Fibroblast of the conjunctiva (primary cell): Measurements from ENCODE around the gene CALHM4.
"Not testable (repeated sequence)": the region's sequence is repeated elsewhere in the genome, so short reads cannot be mapped to it uniquely, and the experiment has no call there.

Experiments
- DNase-seq: peaks from one replicate; pipeline ENCODE4 v3.0.0-alpha.2; 2010; ENCODE audit warnings: low read depth

Gene CALHM4

GRCh38 chr6:116577486-116577885 lies 23.9 kb downstream of the CALHM4 start:
- DNase-seq = no peak

GRCh38 chr6:116578335-116578734 lies 24.8 kb downstream of the CALHM4 start:
- no peak for DNase-seq

- no peak for DNase-seq
Observed at GRCh38 chr6:116579143-116579542, 25.6 kb downstream of the CALHM4 start.

- DNase-seq = no peak
Observed at GRCh38 chr6:116580198-116580597, 26.6 kb downstream of the CALHM4 start.

- DNase-seq = no peak
Observed at GRCh38 chr6:116586276-116586675, 32.7 kb downstream of the CALHM4 start.

- no peak for DNase-seq
Observed at GRCh38 chr6:116586738-116587137, 33.2 kb downstream of the CALHM4 start.

GRCh38 chr6:116595247-116595646 lies 41.7 kb downstream of the CALHM4 start:
- no peak for DNase-seq

GRCh38 chr6:116596815-116597214 lies 43.3 kb downstream of the CALHM4 start:
- DNase-seq = no peak

GRCh38 chr6:116603916-116604315 lies 50.4 kb downstream of the CALHM4 start:
- DNase-seq = not testable (repeated sequence)

GRCh38 chr6:116604868-116605267 lies 51.3 kb downstream of the CALHM4 start:
- not testable (repeated sequence) for DNase-seq

- DNase-seq = no peak
Observed at GRCh38 chr6:116605935-116606334, 52.4 kb downstream of the CALHM4 start.
